Pancreas (tissue), 10 donors: Measurements from ENCODE around the gene SGMS1. TPM values are rescaled to one million over a fixed set of nuclear protein-coding genes. Genes with fewer than 3 reads are reported as not detected.
A peak's percentile ranks its signal among the peaks of the same experiment; 100 is the strongest.

Source experiments
- ATAC-seq, 4 donors: fragments of 200-7000 bp; cut with Tn5 transposase; one replicate each; pipeline versions ENCODE4 v1.8.0 to v1.9.1; 2020; ENCODE audit warnings: mild to moderate bottlenecking in 4 of 4, moderate library complexity in 4 of 4
- DNase-seq, 6 donors: peaks; one replicate each; pipeline ENCODE4 v3.0.0-alpha.2; 2020
- FAIRE-seq: peaks from 2 replicates; lab custom pipeline; 2012; peaks lifted over from hg19 to GRCh38; lab: Jason Lieb, UNC
- H3K27ac ChIP-seq, 4 donors: fragments of 200-600 bp; sonication (generic); 1 replicate in 3 of 4; 2 replicates in 1 of 4; pipeline versions ENCODE4 v1.5.0 to v1.8.0; 2020
- H3K27me3 ChIP-seq, 4 donors: fragments of 200-600 bp; one replicate each; pipeline ENCODE4 v1.8.0; 2021
- H3K36me3 ChIP-seq, 3 donors: fragments of 200-600 bp; sonication (generic) in 1 of 3; one replicate each; pipeline versions ENCODE4 v1.5.0 to v1.8.0; 2020 to 2021
- H3K4me1 ChIP-seq, 3 donors: fragments of 200-600 bp; one replicate each; pipeline ENCODE4 v1.8.0; 2021
- H3K4me3 ChIP-seq, 4 donors: fragments of 200-600 bp; sonication (generic) in 2 of 4; one replicate each; pipeline versions ENCODE4 v1.5.0 to v1.8.0; 2020 to 2021
- H3K9me3 ChIP-seq, 4 donors: fragments of 200-600 bp; one replicate each; pipeline ENCODE4 v1.8.0; 2021
- CTCF ChIP-seq, 4 donors: fragments of 200-600 bp; sonication (generic) in 3 of 4; IDR thresholded peaks; one replicate each; pipeline versions ENCODE4 v1.5.0 to v1.8.0; 2021; ENCODE audit warnings: antibody characterized with exemption in 4 of 4
- WGBS, 2 donors: extraction: QIAGEN DNeasy Blood & Tissue Kit; methylation state at CpG; one replicate each; pipeline ENCODE4 v1.1.7; 2013; 5-methylcytosine and 5-hydroxymethylcytosine counted together
- intact Hi-C, 3 donors: fragments of 100-400 bp; cut with DNase I; formaldehyde crosslinking; loops; one replicate each; pipeline versions ENCODE4 v1.11.1 to v1.14.2; 2022
- polyA plus RNA-seq, 2 donors: library from polyadenylated mRNA; stranded (reverse); fragments of 200-250 nt; gene quantifications; one replicate each; pipeline ENCODE4 v1.2.3, GENCODE V29; 2013
- total RNA-seq, 6 donors: library from RNA; stranded (reverse); fragmentation: NEBNext Ultra II Directional in 4 of 6; extraction: Animal tissue kit (Norgen Biotek cat#: 25700) in 4 of 6; gene quantifications; one replicate each; pipeline versions ENCODE4 v1.2.1 to v1.2.4, GENCODE V29; 2021 to 2023
- donor health status: healthy with polysubstance abuse.
- donor health status: DM: no; HTN: no; CAD: no; lungs with moderate emphysema.
- donor health status: DM: no; HTN: no; CAD: no.
- donor health status: control.
- donor health status: control.
- donor health status: Bipolar disorder and iron deficiency.
- donor health status: DM: yes; HTN: yes; CAD: no.
- donor health status: DM: no; HTN: no; CAD: no.
- donor health status: DM: no; HTN: no; CAD: no.
- donor health status: DM: yes; HTN: yes; CAD: no.

Gene SGMS1
- total and polyA plus RNA-seq, 8 donors = 4.8 to 21.6 (median 13.2) TPM

DNA sequence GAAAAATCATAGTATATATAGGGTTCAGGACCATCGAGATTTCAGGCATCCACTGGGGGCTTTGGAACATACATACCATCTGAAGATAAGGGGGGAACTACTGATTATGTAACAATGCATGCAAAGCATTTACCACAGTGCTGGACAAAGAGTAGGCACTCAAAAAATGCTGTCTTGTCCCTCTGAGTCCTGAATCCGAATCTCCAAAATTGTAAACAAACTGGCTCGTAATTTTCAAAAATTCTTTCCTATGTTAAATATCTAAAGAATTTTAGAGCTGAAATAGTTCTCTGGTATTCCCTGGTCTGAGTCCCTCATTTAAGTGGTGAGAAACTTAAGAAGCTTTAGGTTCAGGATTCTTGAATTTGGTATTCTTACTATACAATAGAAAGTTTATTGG is 204.7 kb downstream of the SGMS1 start:
- DNase-seq (no peak), FAIRE-seq (no peak), ATAC-seq (no peak)
- peaks cover 3 to 24% (median 12%) of the 10 kb centered on the region in 3 donors for H3K4me1 ChIP-seq
- intact Hi-C loops = no loop called here
- 79 to 83% methylated on average over 3 of the region's 3 CpGs for WGBS, 2 donors
- H3K27me3 ChIP-seq = no peaks in the 10 kb centered on the region
- no peaks in the 10 kb centered on the region for H3K9me3 ChIP-seq
- TF ChIP-seq CTCF (IDR thresholded peaks at IDR 0.05) = no peak
- no peak overlapping the region for H3K27ac ChIP-seq
- no peak overlapping the region for H3K4me3 ChIP-seq
- no peaks in the 10 kb centered on the region for H3K36me3 ChIP-seq

- Histone ChIP-seq H3K36me3 (no peaks in the 10 kb centered on the region), H3K4me3 (peak overlapping the region; percentile 12 to 52 (median 32)), H3K4me1 (peaks cover 3 to 26% (median 12%) of the 10 kb centered on the region in 3 donors), H3K9me3 (no peaks in the 10 kb centered on the region), H3K27ac (peak overlapping the region; percentile 41 to 80 (median 56)), H3K27me3 (no peaks in the 10 kb centered on the region)
- WGBS, 2 donors = 41 to 57% methylated on average over 58 to 62 of the region's 62 CpGs
- ATAC-seq (peak; percentile 58 to 79 (median 70)), DNase-seq (peak; percentile 14 to 70 (median 46)), FAIRE-seq (no peak)
- no peak for TF ChIP-seq CTCF (IDR thresholded peaks at IDR 0.05)
- intact Hi-C loops = no loop called here
These were observed 205.6 kb downstream of the SGMS1 start for GRCh38 chr10:50417886-50418830.

GRCh38 chr10:50417486-50417885 is 206.3 kb downstream of the SGMS1 start:
- ATAC-seq (peak in 2 of 4 donors; percentile 16 to 27), DNase-seq (no peak), FAIRE-seq (no peak)
- no peak for TF ChIP-seq CTCF (IDR thresholded peaks at IDR 0.05)
- no peaks in the 10 kb centered on the region for H3K9me3 ChIP-seq
- 61% methylated on average over 6 of the region's 6 CpGs for WGBS, 2 donors
- no peaks in the 10 kb centered on the region for H3K36me3 ChIP-seq
- intact Hi-C loops = no loop called here
- H3K4me1 ChIP-seq = peaks cover 3 to 32% (median 18%) of the 10 kb centered on the region in 3 donors
- peak overlapping the region; percentile 12 to 52 (median 32) for H3K4me3 ChIP-seq
- H3K27ac ChIP-seq = peak overlapping the region; percentile 41 to 80 (median 56)
- no peaks in the 10 kb centered on the region for H3K27me3 ChIP-seq

- no peak overlapping the region for H3K27ac ChIP-seq
- H3K36me3 ChIP-seq = no peaks in the 10 kb centered on the region
- no peaks in the 10 kb centered on the region for H3K9me3 ChIP-seq
- WGBS, 2 donors = 54 to 72% methylated on average over 6 of the region's 6 CpGs
- ATAC-seq (peak in 1 of 4 donors; percentile 9), DNase-seq (no peak), FAIRE-seq (no peak)
- no peaks in the 10 kb centered on the region for H3K27me3 ChIP-seq
- TF ChIP-seq CTCF (IDR thresholded peaks at IDR 0.05) = no peak
- peak overlapping the region in 1 of 4 donors; percentile 52 for H3K4me3 ChIP-seq
- H3K4me1 ChIP-seq = peaks cover 3 to 35% (median 18%) of the 10 kb centered on the region in 3 donors
- intact Hi-C loops = no loop called here
These were observed 206.9 kb downstream of the SGMS1 start for GRCh38 chr10:50416881-50417280.
